SK-N-SH (cell line): Measurements from ENCODE around the gene MGLL.

Experiments used
- CTCF ChIP-seq: fragments of 200-600 bp; sonication (generic); IDR thresholded peaks from 2 replicates; pipeline ENCODE4 v1.6.1; 2017; ENCODE audit warnings: antibody characterized with exemption, mild to moderate bottlenecking, moderate library complexity
- EZH2phosphoT487 ChIP-seq: fragments of 200-600 bp; sonication (generic); IDR thresholded peaks from 2 replicates; pipeline ENCODE4 v1.6.1; 2017; ENCODE audit warnings: low read depth, mixed run types, mild to moderate bottlenecking, antibody characterized with exemption, moderate library complexity, borderline replicate concordance
- GABPA ChIP-seq: IDR thresholded peaks from 2 replicates; pipeline ENCODE4 v1.4.0; 2012; ENCODE audit warnings: low read depth, mild to moderate bottlenecking
- MAX ChIP-seq: IDR thresholded peaks from 2 replicates; pipeline ENCODE4 v1.4.0; 2012; ENCODE audit warnings: low read depth

- TF ChIP-seq CTCF (no peak), MAX (no peak), EZH2phosphoT487 (no peak), GABPA (no peak)
These were observed 37.2 kb downstream of the MGLL start for GRCh38 chr3:127784865-127785710.
